MG63 (cell line): Measurements from ENCODE around the gene MED25. TPM values are rescaled to one million over a fixed set of nuclear protein-coding genes. Genes with fewer than 3 reads are reported as not detected.

Experiments used
- DNase-seq: peaks from one replicate; pipeline ENCODE4 v3.0.0-alpha.2; 2020
- H3K27me3 ChIP-seq: fragments of 250-450 bp; sonication (Bioruptor Pico); 2 replicates; pipeline ENCODE4 v1.5.1; 2020; ENCODE audit warnings: mild to moderate bottlenecking, moderate library complexity
- H3K36me3 ChIP-seq: fragments of 250-450 bp; sonication (Bioruptor Pico); 2 replicates; pipeline ENCODE4 v1.5.1; 2020; ENCODE audit warnings: mild to moderate bottlenecking, moderate library complexity
- H3K4me3 ChIP-seq: fragments of 250-450 bp; sonication (Bioruptor Pico); 2 replicates; pipeline ENCODE4 v1.5.1; 2020; ENCODE audit warnings: mild to moderate bottlenecking, moderate library complexity
- H3K9me3 ChIP-seq: fragments of 250-450 bp; sonication (Bioruptor Pico); 2 replicates; pipeline ENCODE4 v1.5.1; 2020; ENCODE audit warnings: mild to moderate bottlenecking, moderate library complexity
- total RNA-seq: library from RNA; depleted of rRNA; stranded (reverse); fragments of >200 nt; shearing (Covaris generic); gene quantifications from 2 replicates; pipeline ENCODE4 v1.2.3, GENCODE V29; 2014; ENCODE audit warnings: low replicate concordance

MED25 gene
- total RNA-seq, 1 experiment from 2014 or later: 27.6 TPM

- no peak for DNase-seq
- Histone ChIP-seq H3K4me3 (no peak overlapping the region), H3K9me3 (no peaks in the 10 kb centered on the region; the same call in 1 of the 2 replicates), H3K27me3 (no peaks in the 10 kb centered on the region), H3K36me3 (peaks cover 62% of the 10 kb centered on the region)
Observed at GRCh38 chr19:49857061-49857837, 39.2 kb downstream of the MED25 start.

DNA sequence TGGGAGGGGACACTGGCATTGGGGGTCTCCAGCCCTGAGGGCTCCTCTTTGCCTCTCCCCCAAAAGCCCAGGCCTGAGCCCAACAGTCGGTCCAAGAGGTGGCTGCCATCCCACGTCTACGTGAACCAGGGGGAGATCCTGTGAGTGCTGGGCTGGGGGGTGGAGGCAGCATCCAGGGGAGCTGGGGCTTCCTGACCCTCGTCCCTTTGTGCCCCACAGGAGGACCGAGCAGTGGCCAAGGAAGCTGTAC is 39.7 kb downstream of the MED25 start:
- DNase-seq: no peak
- Histone ChIP-seq H3K9me3 (no peaks in the 10 kb centered on the region; the same call in 1 of the 2 replicates), H3K36me3 (peaks cover 64% of the 10 kb centered on the region), H3K27me3 (no peaks in the 10 kb centered on the region), H3K4me3 (no peak overlapping the region)

DNA sequence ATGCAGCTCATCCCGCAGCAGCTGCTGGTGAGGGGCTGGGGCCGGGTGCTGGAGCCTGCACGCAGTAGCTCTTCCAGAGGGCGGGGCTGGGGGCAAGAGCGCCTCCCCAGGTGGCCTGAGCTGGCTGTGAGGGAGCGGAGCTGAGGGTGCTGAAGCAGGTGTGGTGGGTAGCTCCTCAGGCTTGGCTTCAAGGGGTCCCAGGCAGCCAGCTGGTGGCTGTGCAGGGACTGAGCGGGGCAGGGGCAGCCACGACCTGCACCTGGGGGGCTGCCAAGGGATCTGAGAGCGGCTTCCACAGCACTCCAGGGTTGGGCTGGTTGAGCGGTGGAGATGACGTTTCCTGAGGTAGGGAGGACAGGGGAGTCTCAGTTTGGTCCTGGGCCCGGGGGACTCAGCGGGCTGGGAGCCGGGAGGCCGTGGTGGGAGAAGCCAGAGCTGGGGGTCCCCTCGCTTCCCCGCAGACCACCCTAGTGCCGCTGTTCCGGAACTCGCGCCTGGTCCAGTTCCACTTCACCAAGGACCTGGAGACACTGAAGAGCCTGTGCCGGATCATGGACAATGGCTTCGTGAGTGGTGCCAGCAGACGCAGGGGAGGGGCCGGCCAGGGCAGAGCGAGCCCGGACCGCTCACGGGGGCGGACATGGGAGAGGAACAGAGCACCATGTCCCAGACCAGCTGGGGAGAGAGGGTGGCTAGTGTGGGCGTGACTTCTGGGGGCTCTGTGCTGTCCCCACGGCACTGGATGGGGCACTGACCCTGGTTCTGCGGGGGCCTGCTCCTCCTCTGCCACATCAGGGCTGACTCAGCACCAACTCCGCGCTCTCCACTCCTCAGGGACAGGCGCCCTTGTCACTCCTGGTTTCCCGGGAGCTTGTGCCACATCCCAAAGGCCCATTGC is 40.2 kb downstream of the MED25 start:
- H3K4me3 ChIP-seq: no peak overlapping the region
- no peaks in the 10 kb centered on the region for H3K9me3 ChIP-seq
- DNase-seq: no peak
- no peaks in the 10 kb centered on the region for H3K27me3 ChIP-seq
- H3K36me3 ChIP-seq: peaks cover 69% of the 10 kb centered on the region

- no peak for DNase-seq
- no peaks in the 10 kb centered on the region for H3K27me3 ChIP-seq
- no peak overlapping the region for H3K4me3 ChIP-seq
- H3K36me3 ChIP-seq: peaks cover 80% of the 10 kb centered on the region
- H3K9me3 ChIP-seq: no peaks in the 10 kb centered on the region
Observed at GRCh38 chr19:49859682-49860335, 41.7 kb downstream of the MED25 start.

- H3K9me3 ChIP-seq: no peaks in the 10 kb centered on the region
- no peaks in the 10 kb centered on the region for H3K27me3 ChIP-seq
- DNase-seq: no peak
- peaks cover 78% of the 10 kb centered on the region for H3K36me3 ChIP-seq
- H3K4me3 ChIP-seq: no peak overlapping the region
Observed at GRCh38 chr19:49860336-49861102, 42.4 kb downstream of the MED25 start.

- Histone ChIP-seq H3K36me3 (peaks cover 78% of the 10 kb centered on the region), H3K27me3 (no peaks in the 10 kb centered on the region), H3K4me3 (no peak overlapping the region), H3K9me3 (no peaks in the 10 kb centered on the region)
- DNase-seq: no peak
Observed at GRCh38 chr19:49861107-49861506, 43.0 kb downstream of the MED25 start.

GRCh38 chr19:49861541-49862378 is 43.7 kb downstream of the MED25 start:
- no peak for DNase-seq
- H3K4me3 ChIP-seq: no peak overlapping the region
- H3K27me3 ChIP-seq: no peaks in the 10 kb centered on the region
- no peaks in the 10 kb centered on the region for H3K9me3 ChIP-seq
- H3K36me3 ChIP-seq: peaks cover 79% of the 10 kb centered on the region

DNA sequence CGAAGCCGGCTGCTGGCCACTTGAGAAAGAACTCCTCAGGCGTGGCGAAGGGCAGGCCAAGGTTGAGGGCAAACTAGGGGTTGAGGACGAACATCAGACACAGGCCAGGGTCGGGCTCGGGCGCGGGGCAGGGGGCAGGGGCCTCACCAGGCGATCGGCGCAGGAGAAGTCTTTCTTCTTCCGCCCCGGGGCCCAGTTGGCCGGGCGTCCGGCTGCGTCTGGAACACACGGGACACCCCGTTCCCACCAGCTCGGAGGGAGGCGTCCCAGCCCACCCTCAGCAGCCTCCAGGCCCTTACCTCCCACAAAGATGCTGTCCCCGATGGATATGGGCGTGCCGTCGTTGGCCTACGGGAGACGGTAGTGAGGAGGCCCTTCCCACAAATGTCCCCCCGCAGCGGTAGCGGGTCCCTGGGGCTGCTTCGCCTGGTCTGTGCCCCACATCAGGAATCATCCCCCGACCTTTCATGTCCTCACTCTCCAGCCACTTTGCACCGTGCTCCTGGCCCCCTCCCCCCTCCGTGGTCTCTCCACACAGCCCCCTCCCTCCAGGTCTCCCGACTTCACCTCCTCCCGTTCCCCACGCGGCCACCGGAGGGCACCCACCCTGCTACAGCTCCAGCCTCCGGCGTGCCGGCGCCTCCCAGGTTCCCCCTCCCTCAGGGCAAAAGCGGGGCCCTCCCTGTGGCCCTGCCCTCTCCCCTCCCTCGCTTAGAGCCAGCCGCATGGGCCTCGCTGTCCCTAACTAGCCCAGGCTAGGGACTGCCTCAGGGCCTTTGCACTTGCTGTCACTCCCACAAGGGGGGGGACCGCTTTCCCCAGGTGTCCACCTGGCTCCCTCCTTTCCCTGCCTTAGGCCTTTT is 44.5 kb downstream of the MED25 start:
- Histone ChIP-seq H3K27me3 (no peaks in the 10 kb centered on the region), H3K4me3 (no peak overlapping the region), H3K36me3 (peaks cover 72% of the 10 kb centered on the region), H3K9me3 (no peaks in the 10 kb centered on the region)
- no peak for DNase-seq

DNA sequence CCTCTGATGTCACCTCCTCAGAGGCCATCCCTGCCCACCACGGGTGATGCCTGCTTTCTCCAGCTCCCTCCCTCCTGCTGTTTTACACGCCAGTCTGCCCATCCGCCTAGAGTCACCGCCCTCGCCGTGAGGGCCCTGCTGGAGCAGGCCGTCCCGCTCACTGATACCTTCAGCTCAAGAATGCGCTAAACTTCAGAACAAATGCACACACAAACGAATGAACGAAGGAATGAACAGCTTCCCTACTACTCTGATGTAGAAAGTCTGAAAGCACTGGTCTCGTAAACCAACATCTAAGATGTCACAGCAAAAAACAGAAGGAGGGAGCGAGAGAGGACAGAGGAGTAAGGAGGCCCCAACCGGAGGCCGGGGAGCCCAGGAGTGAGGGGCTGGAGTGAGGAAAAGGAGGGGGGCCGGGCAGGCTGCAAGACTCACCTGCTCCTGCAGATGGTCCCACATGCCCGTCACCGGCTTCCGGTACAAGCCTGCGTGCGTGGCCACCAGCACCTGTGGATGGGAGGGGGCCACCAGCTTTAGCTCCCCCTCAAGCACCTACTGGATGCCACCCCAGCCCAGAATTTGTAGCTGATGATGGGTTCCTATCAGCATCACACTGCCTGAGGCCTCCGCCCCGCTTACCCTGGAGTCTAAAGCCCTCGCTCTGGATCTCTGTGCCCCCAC is 45.3 kb downstream of the MED25 start:
- no peaks in the 10 kb centered on the region for H3K9me3 ChIP-seq
- H3K27me3 ChIP-seq: no peaks in the 10 kb centered on the region
- no peak overlapping the region for H3K4me3 ChIP-seq
- peaks cover 67% of the 10 kb centered on the region for H3K36me3 ChIP-seq
- DNase-seq: no peak

GRCh38 chr19:49863935-49864320 is 45.8 kb downstream of the MED25 start:
- no peaks in the 10 kb centered on the region for H3K27me3 ChIP-seq
- peaks cover 62% of the 10 kb centered on the region for H3K36me3 ChIP-seq
- no peak overlapping the region for H3K4me3 ChIP-seq
- no peaks in the 10 kb centered on the region for H3K9me3 ChIP-seq
- DNase-seq: no peak

- H3K9me3 ChIP-seq: no peaks in the 10 kb centered on the region
- DNase-seq: no peak
- no peaks in the 10 kb centered on the region for H3K27me3 ChIP-seq
- no peak overlapping the region for H3K4me3 ChIP-seq
- peaks cover 55% of the 10 kb centered on the region for H3K36me3 ChIP-seq
Observed at GRCh38 chr19:49864890-49865289, 46.8 kb downstream of the MED25 start.

GRCh38 chr19:49866933-49867782 is 49.1 kb downstream of the MED25 start, which contains the start of gene PNKP:
Gene PNKP (minus strand): TSS chr19:49867576. CDS start chr19:49867204, 372 bp downstream.
- Histone ChIP-seq H3K9me3 (no peaks in the 10 kb centered on the region), H3K4me3 (peak within 1 kb of the TSS; percentile 100), H3K27me3 (no peaks in the 10 kb centered on the region), H3K36me3 (peaks cover 55% of the 10 kb centered on the region)
- peak; percentile 94 for DNase-seq

GRCh38 chr19:49869009-49869483 is 51.0 kb downstream of the MED25 start:
- no peaks in the 10 kb centered on the region for H3K9me3 ChIP-seq
- peak overlapping the region; percentile 38 for H3K4me3 ChIP-seq
- DNase-seq: no peak
- no peaks in the 10 kb centered on the region for H3K27me3 ChIP-seq
- peaks cover 48% of the 10 kb centered on the region for H3K36me3 ChIP-seq
